Inflammatory macrophage treated with lipopolysaccharide for 4 hours (primary cell): Measurements from ENCODE around the gene PLEKHA8.
"Not testable (repeated sequence)": the region's sequence is repeated elsewhere in the genome, so short reads cannot be mapped to it uniquely, and the experiment has no call there.

Source experiments
- DNase-seq: peaks from one replicate; pipeline ENCODE4 v3.0.0-alpha.2; 2020

The PLEKHA8 gene

DNA sequence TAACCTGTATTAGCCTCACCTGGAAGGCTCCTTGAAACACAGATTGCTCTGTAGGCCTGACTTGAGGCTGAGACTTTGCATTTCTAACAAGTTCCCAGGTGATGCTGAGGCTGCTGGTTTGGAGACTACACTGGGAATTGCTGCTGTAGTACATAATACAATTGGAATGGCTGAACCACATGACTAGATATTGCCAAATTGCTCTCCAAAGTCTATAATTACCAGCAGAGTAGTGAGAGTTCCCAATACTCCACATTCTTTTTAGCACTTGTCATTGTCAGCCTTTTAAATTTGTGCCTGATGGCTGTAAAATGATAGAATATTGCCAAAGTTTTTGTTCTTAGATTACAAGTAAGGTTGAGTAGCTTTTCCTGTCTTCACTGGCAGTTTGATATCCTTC lies 39.9 kb downstream of the PLEKHA8 start:
- DNase-seq = no peak

GRCh38 chr7:30069096-30069867 lies 41.1 kb downstream of the PLEKHA8 start:
- DNase-seq = peak; percentile 27

DNA sequence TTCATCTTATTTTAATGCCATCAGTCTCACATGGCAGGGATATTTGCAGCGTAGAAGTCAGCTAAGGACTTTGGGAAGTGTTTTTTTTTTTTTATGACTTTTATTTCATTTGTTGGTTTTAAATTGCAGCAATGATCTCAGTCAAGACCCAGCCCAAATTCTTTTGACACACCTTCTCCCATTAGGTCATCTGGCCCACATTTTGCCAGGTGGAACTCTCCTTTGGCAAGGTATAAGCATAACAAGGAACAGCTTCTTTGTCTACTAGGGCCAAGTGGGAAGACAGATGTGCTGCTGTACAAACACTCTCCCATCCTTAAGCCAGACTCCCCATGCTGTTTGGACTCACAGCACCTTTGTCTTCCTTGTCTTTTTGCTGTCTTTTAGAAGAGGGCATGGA lies 41.8 kb downstream of the PLEKHA8 start:
- DNase-seq = no peak

DNA sequence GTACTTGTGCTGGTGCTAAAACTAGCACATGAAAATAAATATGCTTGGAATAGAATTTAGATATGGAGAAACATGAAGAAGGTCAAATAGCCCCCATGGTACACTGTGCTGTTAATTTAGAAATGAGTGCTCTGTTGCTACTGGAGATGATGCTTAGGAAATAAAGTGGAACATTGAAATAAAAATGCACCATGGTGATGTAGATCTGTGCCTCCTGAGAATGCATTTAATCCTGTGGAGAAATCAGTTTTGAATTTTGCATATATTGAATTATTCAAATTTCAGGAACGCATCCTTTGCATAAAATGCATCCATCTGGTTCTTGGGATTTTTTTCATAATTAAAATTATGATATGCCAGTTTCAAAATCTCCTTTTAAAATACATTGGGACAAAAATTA lies 44.5 kb downstream of the PLEKHA8 start:
- DNase-seq = no peak

DNA sequence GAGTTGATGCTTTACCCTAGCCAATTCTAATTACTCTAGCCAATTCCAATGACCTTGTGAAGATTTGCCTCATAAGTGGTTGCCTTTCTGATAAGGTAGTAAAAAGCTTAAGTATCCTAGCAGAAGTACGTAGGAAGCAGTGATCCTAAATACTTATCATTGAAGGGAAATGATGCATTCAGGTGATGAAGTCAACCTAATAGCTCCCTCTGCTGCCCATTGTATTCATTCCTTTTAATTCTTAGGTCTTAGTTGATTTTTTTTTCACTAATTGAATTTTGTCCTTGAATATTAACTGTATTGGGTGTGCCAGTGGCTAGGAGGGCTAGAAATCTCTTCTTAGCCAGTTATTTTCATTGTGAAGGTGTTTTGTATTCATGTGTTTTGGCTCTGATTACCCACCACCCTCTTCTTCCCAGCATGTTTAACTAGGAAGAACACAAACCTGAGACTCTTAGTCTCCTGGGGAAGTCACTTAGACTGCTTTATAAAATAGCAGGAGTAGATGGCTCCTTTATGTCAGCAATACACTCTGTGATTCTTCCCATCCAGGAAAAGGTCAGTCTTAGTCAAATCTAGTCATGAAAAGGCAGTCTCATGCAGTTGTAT lies 46.3 kb downstream of the PLEKHA8 start:
- DNase-seq = peak; percentile 29

- DNase-seq = no peak
Measured at GRCh38 chr7:30076411-30076810, 48.2 kb downstream of the PLEKHA8 start.

DNA sequence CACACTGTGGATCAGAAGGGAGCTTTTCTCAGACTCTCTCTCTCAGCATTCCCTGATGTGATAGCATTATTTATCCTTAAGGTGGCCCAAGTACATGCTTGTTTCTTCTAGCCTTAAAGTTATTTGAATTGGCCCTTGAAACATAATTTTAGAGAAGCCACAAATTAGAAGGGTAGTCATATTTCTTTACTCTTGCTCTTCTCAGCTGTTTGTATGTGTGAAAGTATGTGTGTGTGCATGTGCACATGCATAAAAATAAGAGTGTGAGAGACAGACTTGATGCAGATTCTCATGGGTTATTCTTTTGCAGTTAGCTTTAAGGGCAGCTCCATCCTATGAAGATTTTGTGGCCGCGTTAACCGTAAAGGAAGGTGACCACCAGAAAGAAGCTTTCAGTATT lies 50.1 kb downstream of the PLEKHA8 start:
- DNase-seq = no peak

GRCh38 chr7:30079880-30080279 lies 51.7 kb downstream of the PLEKHA8 start:
- no peak for DNase-seq

DNA sequence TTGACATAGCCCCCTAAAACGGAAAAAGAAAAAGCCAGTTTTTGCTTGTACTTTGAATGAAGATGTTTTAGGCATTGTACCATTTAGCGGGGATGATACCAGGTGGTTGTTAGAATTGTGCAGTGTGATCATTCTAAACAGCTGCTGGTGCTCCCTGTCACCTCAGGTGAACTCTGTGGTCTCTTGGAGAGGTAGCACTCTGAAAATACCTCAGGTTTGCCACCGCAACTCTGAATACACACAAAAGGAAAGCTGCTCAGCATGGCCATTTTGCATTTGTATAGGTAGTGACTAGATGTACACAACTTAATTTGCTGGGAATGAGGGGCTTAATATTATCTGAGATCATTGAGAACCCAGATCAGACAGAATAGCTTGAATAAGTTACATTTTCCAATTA lies 52.6 kb downstream of the PLEKHA8 start:
- no peak for DNase-seq

- no peak for DNase-seq
Measured at GRCh38 chr7:30082686-30083085, 54.5 kb downstream of the PLEKHA8 start.

- DNase-seq = no peak
Measured at GRCh38 chr7:30083334-30083733, 55.1 kb downstream of the PLEKHA8 start.

DNA sequence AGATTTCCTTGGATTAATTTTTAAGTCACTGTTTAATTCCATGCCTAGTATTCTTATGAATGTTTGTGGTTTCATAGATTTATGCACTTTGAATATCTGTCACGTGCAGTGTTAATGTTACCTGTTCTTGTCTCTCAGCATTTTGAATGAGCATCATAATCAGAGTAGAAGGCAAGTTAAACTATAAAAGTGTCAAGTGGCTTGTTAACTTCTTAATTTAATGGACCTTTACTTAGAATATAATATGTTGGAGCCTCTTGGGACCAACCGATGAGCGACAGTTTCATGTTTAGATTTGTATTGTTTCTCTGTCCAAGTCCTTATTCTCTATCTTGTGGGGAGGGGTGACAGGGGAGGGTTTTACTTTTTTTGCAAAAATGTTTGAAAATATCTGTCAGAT lies 56.0 kb downstream of the PLEKHA8 start:
- no peak for DNase-seq

GRCh38 chr7:30086529-30086928 lies 58.3 kb downstream of the PLEKHA8 start:
- no peak for DNase-seq

DNA sequence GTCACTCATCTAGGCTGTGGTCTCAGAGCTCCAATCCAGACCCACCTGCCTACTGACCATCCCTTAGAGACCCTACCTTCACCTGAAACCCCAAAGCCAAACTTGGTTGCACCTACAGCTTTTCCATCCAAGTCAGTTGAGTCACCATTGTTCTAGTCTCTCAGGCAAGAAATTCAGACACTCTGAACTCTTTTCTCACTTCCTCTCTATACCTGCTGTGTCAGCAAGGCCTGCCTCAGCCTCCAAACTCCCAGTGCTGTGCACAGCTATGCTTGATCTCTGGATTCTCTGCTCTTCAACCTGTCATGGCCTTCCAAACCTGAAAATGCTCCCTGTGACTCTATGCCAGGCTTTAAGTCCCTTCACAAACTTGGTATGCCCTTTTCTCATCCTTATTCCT lies 59.2 kb downstream of the PLEKHA8 start:
- peak; percentile 5 for DNase-seq

DNA sequence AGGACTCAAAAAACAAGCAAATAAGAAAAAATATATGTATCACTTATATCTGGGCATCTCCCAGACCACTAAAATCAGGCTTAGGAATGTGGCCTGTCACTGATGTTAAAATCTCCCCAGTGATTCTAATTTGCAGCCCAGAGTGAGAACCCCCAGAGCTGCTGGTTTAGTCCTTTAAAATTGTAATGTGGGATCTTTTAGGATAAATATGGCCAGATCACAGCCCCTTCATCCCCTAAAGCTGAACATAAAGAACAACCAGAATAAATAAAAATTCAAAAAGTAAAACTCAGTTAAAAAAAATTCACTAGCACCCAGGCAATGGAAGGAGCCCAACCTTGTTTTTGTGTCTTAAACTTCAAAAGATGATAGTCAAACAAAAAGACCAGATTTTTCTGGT lies 60.1 kb downstream of the PLEKHA8 start:
- DNase-seq = no peak

GRCh38 chr7:30090111-30090510 lies 61.9 kb downstream of the PLEKHA8 start:
- no peak for DNase-seq

GRCh38 chr7:30091491-30091912 lies 63.3 kb downstream of the PLEKHA8 start:
- no peak for DNase-seq

GRCh38 chr7:30091987-30092386 lies 63.8 kb downstream of the PLEKHA8 start:
- no peak for DNase-seq

DNA sequence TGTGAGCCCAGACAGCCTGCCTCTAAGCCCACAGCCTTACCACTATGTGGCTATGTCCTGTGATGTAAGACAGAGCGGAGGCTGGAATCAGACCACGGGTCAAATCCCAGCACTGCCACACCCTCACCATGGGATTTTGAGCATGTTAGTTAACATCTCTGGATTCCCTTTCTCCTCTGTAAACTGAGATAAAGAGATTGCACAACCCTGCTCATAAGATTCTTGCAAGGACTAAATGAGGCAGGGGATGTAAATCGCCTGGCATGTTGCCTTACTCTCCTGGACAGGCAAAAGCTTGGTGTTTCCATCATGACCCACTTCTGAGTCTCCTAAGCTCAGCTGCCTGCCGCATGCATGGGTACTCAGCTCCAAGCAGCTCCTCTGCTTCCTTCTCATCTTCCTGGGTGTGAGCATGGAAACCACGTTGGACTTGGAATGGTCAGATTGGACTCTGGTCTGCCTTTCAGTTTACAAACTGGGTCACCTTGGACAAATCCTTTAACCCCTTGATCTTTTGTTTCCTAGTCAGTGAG lies 65.3 kb downstream of the PLEKHA8 start:
- DNase-seq = no peak

- DNase-seq = not testable (repeated sequence)
Measured at GRCh38 chr7:30098599-30098998, 70.4 kb downstream of the PLEKHA8 start.

DNA sequence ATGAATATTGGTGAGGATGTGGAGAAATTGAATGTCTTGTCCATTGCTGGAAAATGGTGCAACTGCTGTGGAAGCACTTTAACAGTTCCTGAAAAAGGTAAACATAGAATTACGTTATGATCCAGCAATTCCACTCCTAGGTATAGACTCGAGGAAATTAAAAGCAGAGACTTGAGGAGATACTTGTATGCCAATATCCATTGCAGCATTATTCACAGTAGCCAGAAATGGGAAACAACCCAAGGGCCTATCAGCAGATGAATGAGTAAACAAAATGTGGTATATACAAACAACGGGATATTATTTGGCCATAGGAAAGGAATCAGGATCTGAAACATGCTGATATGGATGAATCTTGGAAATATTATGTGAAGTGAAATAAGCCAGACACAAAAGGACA lies 74.1 kb downstream of the PLEKHA8 start:
- DNase-seq = no peak

GRCh38 chr7:30104157-30104556 lies 75.9 kb downstream of the PLEKHA8 start:
- DNase-seq = no peak

DNA sequence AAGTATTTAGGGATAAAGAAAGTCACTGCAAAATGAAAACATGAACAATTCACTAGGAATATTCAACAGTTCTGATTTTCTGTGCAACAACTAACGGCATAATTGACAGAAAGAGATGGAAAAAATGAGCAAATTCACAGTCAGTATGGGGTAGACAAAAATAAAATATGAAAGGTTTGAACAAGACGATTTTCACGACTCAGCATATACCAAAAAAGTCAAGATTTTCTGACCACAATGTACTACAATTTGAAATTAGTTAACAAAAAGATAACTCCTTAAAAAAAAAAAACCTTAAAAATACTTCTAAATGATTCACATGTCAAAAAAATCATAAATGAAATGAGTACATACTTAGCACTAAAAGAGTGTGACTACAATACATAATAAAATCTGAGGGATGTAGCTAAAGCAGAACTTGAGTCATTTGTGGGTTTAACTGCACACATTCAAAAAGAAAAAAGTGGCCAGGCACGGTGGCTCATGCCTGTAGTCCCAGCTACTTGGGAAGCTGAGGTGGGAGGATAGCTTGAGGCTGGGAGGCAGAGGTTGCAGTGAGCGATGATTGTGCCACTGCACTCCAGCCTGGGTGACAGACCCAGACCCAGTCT lies 84.0 kb downstream of the PLEKHA8 start:
- no peak for DNase-seq

GRCh38 chr7:30113144-30113543 lies 84.9 kb downstream of the PLEKHA8 start:
- DNase-seq = no peak
